ENCODE measurements around the gene ARHGAP8.
"Not testable (repeated sequence)": the region's sequence is repeated elsewhere in the genome, so short reads cannot be mapped to it uniquely, and the experiment has no call there.

Gene ARHGAP8

GRCh38 chr22:44727148-44727547 is 25.2 kb upstream of the ARHGAP8 start:
- FAIRE-seq, result no peak

- FAIRE-seq, result no peak
Observed at GRCh38 chr22:44727709-44728108, 24.7 kb upstream of the ARHGAP8 start.

GRCh38 chr22:44728761-44729324 is 23.5 kb upstream of the ARHGAP8 start:
- FAIRE-seq, result no peak

- no peak for FAIRE-seq
Observed at GRCh38 chr22:44729391-44730021, 22.9 kb upstream of the ARHGAP8 start.

- FAIRE-seq, result no peak
Observed at GRCh38 chr22:44730022-44730393, 22.4 kb upstream of the ARHGAP8 start.

- FAIRE-seq, result no peak
Observed at GRCh38 chr22:44730490-44731356, 21.7 kb upstream of the ARHGAP8 start.

- FAIRE-seq, result no peak
Observed at GRCh38 chr22:44731357-44731970, 20.9 kb upstream of the ARHGAP8 start.

GRCh38 chr22:44732017-44732561 is 20.3 kb upstream of the ARHGAP8 start:
- FAIRE-seq, result no peak

GRCh38 chr22:44732661-44733060 is 19.7 kb upstream of the ARHGAP8 start:
- no peak for FAIRE-seq

GRCh38 chr22:44733426-44734106 is 18.8 kb upstream of the ARHGAP8 start:
- no peak for FAIRE-seq

- FAIRE-seq, result no peak
Observed at GRCh38 chr22:44734278-44734677, 18.1 kb upstream of the ARHGAP8 start.

GRCh38 chr22:44734801-44735517 is 17.4 kb upstream of the ARHGAP8 start:
- FAIRE-seq, result no peak

GRCh38 chr22:44735518-44736428 is 16.6 kb upstream of the ARHGAP8 start:
- FAIRE-seq, result no peak

- no peak for FAIRE-seq
Observed at GRCh38 chr22:44736581-44737405, 15.6 kb upstream of the ARHGAP8 start.

GRCh38 chr22:44737406-44738346 is 14.7 kb upstream of the ARHGAP8 start:
- no peak for FAIRE-seq

GRCh38 chr22:44738347-44738715 is 14.0 kb upstream of the ARHGAP8 start:
- no peak for FAIRE-seq

- FAIRE-seq, result no peak
Observed at GRCh38 chr22:44739024-44739423, 13.4 kb upstream of the ARHGAP8 start.

GRCh38 chr22:44739666-44740065 is 12.7 kb upstream of the ARHGAP8 start:
- FAIRE-seq, result not testable (repeated sequence)

- no peak for FAIRE-seq
Observed at GRCh38 chr22:44740307-44740706, 12.1 kb upstream of the ARHGAP8 start.
